ENCODE data around the gene PRR20B. TPM values are rescaled to one million over a fixed set of nuclear protein-coding genes. Genes with fewer than 3 reads are reported as not detected.

Gene PRR20B
- not detected for total RNA-seq

DNA sequence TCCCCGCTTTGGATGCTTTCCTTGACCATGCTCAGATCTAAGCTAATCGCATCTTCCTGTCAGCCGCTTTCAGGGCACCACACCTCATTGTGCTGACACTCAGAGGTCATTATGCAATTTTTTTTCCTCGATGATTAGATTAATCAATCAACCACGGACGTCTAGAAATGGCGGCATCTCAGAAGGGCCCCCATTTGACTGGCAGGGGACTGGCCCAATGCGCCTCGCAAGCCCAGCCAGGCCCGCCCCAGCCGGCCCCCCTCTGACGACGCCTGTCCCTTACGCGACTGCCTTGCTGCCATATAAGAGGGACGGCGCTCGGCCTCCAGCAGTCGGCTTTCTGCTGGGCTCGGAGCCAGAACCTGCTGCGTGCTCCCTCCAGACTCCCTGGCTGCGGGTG is at the start of gene PRR20B:
TSS of gene PRR20B (plus strand) at position 301 of the 400 bp plus-strand sequence. CDS start 387 bp downstream, outside the sequence.

DNA sequence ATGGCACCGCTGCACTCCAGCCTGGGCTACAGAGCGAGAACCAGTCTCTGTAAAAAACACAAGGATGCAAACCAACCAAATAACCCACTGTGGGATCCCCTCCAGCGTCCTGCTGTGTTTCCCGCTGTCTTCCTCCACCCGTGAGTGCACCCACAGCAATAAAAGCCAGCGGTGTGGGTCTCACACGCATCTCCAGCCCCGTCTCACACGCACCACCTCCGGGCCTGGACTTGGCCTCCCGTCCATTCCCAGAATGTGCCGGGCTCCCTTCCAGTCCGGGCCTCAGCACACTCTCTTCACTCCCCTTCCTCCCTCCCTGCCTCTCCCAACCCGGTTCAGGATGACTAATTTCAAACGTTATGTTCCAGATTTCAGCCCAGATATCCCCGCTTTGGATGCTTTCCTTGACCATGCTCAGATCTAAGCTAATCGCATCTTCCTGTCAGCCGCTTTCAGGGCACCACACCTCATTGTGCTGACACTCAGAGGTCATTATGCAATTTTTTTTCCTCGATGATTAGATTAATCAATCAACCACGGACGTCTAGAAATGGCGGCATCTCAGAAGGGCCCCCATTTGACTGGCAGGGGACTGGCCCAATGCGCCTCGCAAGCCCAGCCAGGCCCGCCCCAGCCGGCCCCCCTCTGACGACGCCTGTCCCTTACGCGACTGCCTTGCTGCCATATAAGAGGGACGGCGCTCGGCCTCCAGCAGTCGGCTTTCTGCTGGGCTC is 6.9 kb upstream of the PRR20B start, which contains the start of gene PRR20A:
TSS of gene PRR20A (plus strand) at position 684 of the 734 bp plus-strand sequence. CDS start 387 bp downstream, outside the sequence.

DNA sequence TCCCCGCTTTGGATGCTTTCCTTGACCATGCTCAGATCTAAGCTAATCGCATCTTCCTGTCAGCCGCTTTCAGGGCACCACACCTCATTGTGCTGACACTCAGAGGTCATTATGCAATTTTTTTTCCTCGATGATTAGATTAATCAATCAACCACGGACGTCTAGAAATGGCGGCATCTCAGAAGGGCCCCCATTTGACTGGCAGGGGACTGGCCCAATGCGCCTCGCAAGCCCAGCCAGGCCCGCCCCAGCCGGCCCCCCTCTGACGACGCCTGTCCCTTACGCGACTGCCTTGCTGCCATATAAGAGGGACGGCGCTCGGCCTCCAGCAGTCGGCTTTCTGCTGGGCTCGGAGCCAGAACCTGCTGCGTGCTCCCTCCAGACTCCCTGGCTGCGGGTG is 6.5 kb downstream of the PRR20B start, which contains the start of gene PRR20C:
TSS of gene PRR20C (plus strand) at position 301 of the 400 bp plus-strand sequence. CDS start 387 bp downstream, outside the sequence.

DNA sequence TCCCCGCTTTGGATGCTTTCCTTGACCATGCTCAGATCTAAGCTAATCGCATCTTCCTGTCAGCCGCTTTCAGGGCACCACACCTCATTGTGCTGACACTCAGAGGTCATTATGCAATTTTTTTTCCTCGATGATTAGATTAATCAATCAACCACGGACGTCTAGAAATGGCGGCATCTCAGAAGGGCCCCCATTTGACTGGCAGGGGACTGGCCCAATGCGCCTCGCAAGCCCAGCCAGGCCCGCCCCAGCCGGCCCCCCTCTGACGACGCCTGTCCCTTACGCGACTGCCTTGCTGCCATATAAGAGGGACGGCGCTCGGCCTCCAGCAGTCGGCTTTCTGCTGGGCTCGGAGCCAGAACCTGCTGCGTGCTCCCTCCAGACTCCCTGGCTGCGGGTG is 13.0 kb downstream of the PRR20B start, which contains the start of gene PRR20D:
TSS of gene PRR20D (plus strand) at position 301 of the 400 bp plus-strand sequence. CDS start 387 bp downstream, outside the sequence.

DNA sequence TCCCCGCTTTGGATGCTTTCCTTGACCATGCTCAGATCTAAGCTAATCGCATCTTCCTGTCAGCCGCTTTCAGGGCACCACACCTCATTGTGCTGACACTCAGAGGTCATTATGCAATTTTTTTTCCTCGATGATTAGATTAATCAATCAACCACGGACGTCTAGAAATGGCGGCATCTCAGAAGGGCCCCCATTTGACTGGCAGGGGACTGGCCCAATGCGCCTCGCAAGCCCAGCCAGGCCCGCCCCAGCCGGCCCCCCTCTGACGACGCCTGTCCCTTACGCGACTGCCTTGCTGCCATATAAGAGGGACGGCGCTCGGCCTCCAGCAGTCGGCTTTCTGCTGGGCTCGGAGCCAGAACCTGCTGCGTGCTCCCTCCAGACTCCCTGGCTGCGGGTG is 19.6 kb downstream of the PRR20B start, which contains the start of gene PRR20E:
TSS of gene PRR20E (plus strand) at position 301 of the 400 bp plus-strand sequence. CDS start 387 bp downstream, outside the sequence.

Small RNA genes lying within 50 kb of the gene (small RNA-seq; reads per million reads assigned to genes)
- gene PRR20FP (ENCODE audit: low replicate concordance) = not detected

Other genes starting within 250 kb of the PRR20B start
- not detected for gene PRR20A, start 6.6 kb upstream of the PRR20B start, total RNA-seq
- gene PRR20C, start 6.6 kb downstream of the PRR20B start, total RNA-seq = not detected
- gene PRR20D, start 13.1 kb downstream of the PRR20B start, total RNA-seq = not detected
- not detected for gene PRR20E, start 19.7 kb downstream of the PRR20B start, total RNA-seq

All from parietal lobe (tissue), 2 donors.